Fibroblast of lung (primary cell): Measurements from ENCODE around the gene CMSS1. TPM values are rescaled to one million over a fixed set of nuclear protein-coding genes. Genes with fewer than 3 reads are reported as not detected.

Experiments used
- DNase-seq, 2 donors: peaks; one replicate each; pipeline versions ENCODE4 v3.0.0 to v3.0.0-alpha.2; 2010; ENCODE audit warnings: low read depth in 2 of 2
- H2AFZ ChIP-seq: 2 replicates; pipeline ENCODE4 v1.5.1; 2012; ENCODE audit warnings: low read length, control low read depth, inconsistent platforms
- H3K27ac ChIP-seq: 2 replicates; pipeline ENCODE4 v1.5.1; 2011; ENCODE audit warnings: low read length, control low read depth; ENCODE audit not compliant: insufficient read depth
- H3K27me3 ChIP-seq: 2 replicates; pipeline ENCODE4 v1.5.1; 2011; ENCODE audit warnings: mild to moderate bottlenecking, low read length; ENCODE audit not compliant: control insufficient read depth, insufficient read depth
- H3K36me3 ChIP-seq: 2 replicates; pipeline ENCODE4 v1.5.1; 2011; ENCODE audit warnings: low read length; ENCODE audit not compliant: control insufficient read depth, insufficient read depth
- H3K4me1 ChIP-seq: 2 replicates; pipeline ENCODE4 v1.5.1; 2011; ENCODE audit warnings: low read length; ENCODE audit not compliant: control insufficient read depth, insufficient read depth; ENCODE audit errors: extremely low read depth
- H3K4me2 ChIP-seq: 2 replicates; pipeline ENCODE4 v1.5.1; 2011; ENCODE audit warnings: low read length, control low read depth; ENCODE audit not compliant: insufficient read depth; ENCODE audit errors: extremely low read depth
- H3K4me3 ChIP-seq, 4 experiments: fragments of 200-600 bp in 1 of 4; sonication (generic) in 1 of 4; replicated peaks in 1 of 4; 2 replicates each; pipeline ENCODE4 v1.5.1; 2011 to 2016; ENCODE audit warnings: low read length in 4 of 4, low read depth in 3 of 4, mild to moderate bottlenecking in 3 of 4, control low read depth in 2 of 4, inconsistent platforms in 1 of 4, mixed read lengths in 1 of 4; ENCODE audit not compliant: insufficient read depth in 1 of 4; ENCODE audit errors: control extremely low read depth in 1 of 4
- H3K79me2 ChIP-seq: 2 replicates; pipeline ENCODE4 v1.5.1; 2012; ENCODE audit warnings: mild to moderate bottlenecking, low read length, inconsistent platforms; ENCODE audit not compliant: control insufficient read depth, insufficient read depth
- H3K9ac ChIP-seq: 2 replicates; pipeline ENCODE4 v1.5.1; 2011; ENCODE audit warnings: mild to moderate bottlenecking, low read length, control low read depth; ENCODE audit not compliant: insufficient read depth
- H3K9me3 ChIP-seq: 2 replicates; pipeline ENCODE4 v1.5.1; 2012; ENCODE audit warnings: low read depth, low read length; ENCODE audit not compliant: control insufficient read depth, insufficient read depth
- H4K20me1 ChIP-seq: 2 replicates; pipeline ENCODE4 v1.5.1; 2011; ENCODE audit warnings: low read length; ENCODE audit not compliant: control insufficient read depth, insufficient read depth; ENCODE audit errors: extremely low read depth
- CTCF ChIP-seq, 2 donors: IDR thresholded peaks in 1 of 2; conservative IDR thresholded peaks in 1 of 2; 1 replicate in 1 of 2; 2 replicates in 1 of 2; pipeline ENCODE4 v1.5.1; 2011 to 2012; ENCODE audit warnings: low read length in 2 of 2, control low read depth in 1 of 2, inconsistent platforms in 1 of 2, low read depth in 1 of 2, mild to moderate bottlenecking in 1 of 2
- EZH2 ChIP-seq: IDR thresholded peaks from 2 replicates; pipeline ENCODE4 v1.5.1; 2012; ENCODE audit warnings: low read length, control low read depth, mild to moderate bottlenecking; ENCODE audit errors: missing control alignments
- polyA plus RNA-seq, 2 donors: library from polyadenylated mRNA; depleted of rRNA in 1 of 2; stranded (reverse) in 1 of 2; unstranded in 1 of 2; fragments of >200 nt; gene quantifications; 2 replicates each; pipeline ENCODE4 v1.2.1, GENCODE V29; 2011 to 2012; ENCODE audit warnings: missing spikeins in 1 of 2
- total RNA-seq: library from RNA; depleted of rRNA; stranded (reverse); fragments of >200 nt; gene quantifications from 2 replicates; pipeline ENCODE4 v1.2.1, GENCODE V29; 2014

The CMSS1 gene
- total and polyA plus RNA-seq, 2 donors (not counting 1 experiment from before 2014, with no cell fraction given): 6.9 to 13.2 TPM

GRCh38 chr3:99850608-99851007 lies 32.9 kb downstream of the CMSS1 start:
- Histone ChIP-seq H3K9ac (no peak overlapping the region), H3K9me3 (no peaks in the 10 kb centered on the region), H3K79me2 (peaks cover 45% of the 10 kb centered on the region), H2AFZ (no peak overlapping the region), H3K4me3 (no peak overlapping the region), H3K36me3 (no peaks in the 10 kb centered on the region), H3K27me3 (no peaks in the 10 kb centered on the region), H3K27ac (no peak overlapping the region), H3K4me2 (no peak overlapping the region), H4K20me1 (no peaks in the 10 kb centered on the region), H3K4me1 (peaks cover 5% of the 10 kb centered on the region)
- DNase-seq: peak in 1 of 2 donors; percentile 48
- TF ChIP-seq CTCF (conservative IDR thresholded peaks at IDR 0.05 in 1 of 2, IDR thresholded peaks at IDR 0.05 in 1 of 2; ENCODE audit: low read depth in 1 of 2, low read length in 2 of 2) (no peak), EZH2 (no peak)

- H3K9ac ChIP-seq: no peak overlapping the region
- H3K4me1 ChIP-seq: no peaks in the 10 kb centered on the region
- no peak overlapping the region for H3K27ac ChIP-seq
- H3K4me3 ChIP-seq: no peak overlapping the region
- no peak for DNase-seq
- peaks cover 58% of the 10 kb centered on the region for H3K79me2 ChIP-seq
- H2AFZ ChIP-seq: no peak overlapping the region
- H3K36me3 ChIP-seq: no peaks in the 10 kb centered on the region
- H3K4me2 ChIP-seq: no peak overlapping the region
- H4K20me1 ChIP-seq: no peaks in the 10 kb centered on the region
- H3K9me3 ChIP-seq: no peaks in the 10 kb centered on the region
- TF ChIP-seq CTCF (conservative IDR thresholded peaks at IDR 0.05 in 1 of 2, IDR thresholded peaks at IDR 0.05 in 1 of 2; ENCODE audit: low read depth in 1 of 2, low read length in 2 of 2): no peak
- no peak for TF ChIP-seq EZH2
- no peaks in the 10 kb centered on the region for H3K27me3 ChIP-seq
Measured at GRCh38 chr3:99851955-99852354, 34.3 kb downstream of the CMSS1 start.

- no peaks in the 10 kb centered on the region for H3K27me3 ChIP-seq
- TF ChIP-seq CTCF (conservative IDR thresholded peaks at IDR 0.05 in 1 of 2, IDR thresholded peaks at IDR 0.05 in 1 of 2; ENCODE audit: low read depth in 1 of 2, low read length in 2 of 2) (no peak), EZH2 (no peak)
- peaks cover 67% of the 10 kb centered on the region for H3K79me2 ChIP-seq
- H3K9ac ChIP-seq: no peak overlapping the region
- H3K27ac ChIP-seq: no peak overlapping the region
- DNase-seq: peak in 1 of 2 donors; percentile 60
- H3K36me3 ChIP-seq: no peaks in the 10 kb centered on the region
- H3K4me3 ChIP-seq: no peak overlapping the region
- no peaks in the 10 kb centered on the region for H4K20me1 ChIP-seq
- H3K4me2 ChIP-seq: no peak overlapping the region
- no peaks in the 10 kb centered on the region for H3K9me3 ChIP-seq
- H2AFZ ChIP-seq: no peak overlapping the region
- H3K4me1 ChIP-seq: no peaks in the 10 kb centered on the region
Measured at GRCh38 chr3:99852851-99853250, 35.2 kb downstream of the CMSS1 start.
